Activated CD4-positive, alpha-beta T cell treated with anti-CD3 and anti-CD28 coated beads for 4 hours (primary cell): ENCODE measurements around the gene TSPAN14.
A peak's percentile ranks its signal among the peaks of the same experiment; 100 is the strongest.
"Not testable (repeated sequence)": the region's sequence is repeated elsewhere in the genome, so short reads cannot be mapped to it uniquely, and the experiment has no call there.

ENCODE experiments used
- DNase-seq, 2 donors: peaks; one replicate each; pipeline ENCODE4 v3.0.0-alpha.2; 2020

TSPAN14 gene

DNA sequence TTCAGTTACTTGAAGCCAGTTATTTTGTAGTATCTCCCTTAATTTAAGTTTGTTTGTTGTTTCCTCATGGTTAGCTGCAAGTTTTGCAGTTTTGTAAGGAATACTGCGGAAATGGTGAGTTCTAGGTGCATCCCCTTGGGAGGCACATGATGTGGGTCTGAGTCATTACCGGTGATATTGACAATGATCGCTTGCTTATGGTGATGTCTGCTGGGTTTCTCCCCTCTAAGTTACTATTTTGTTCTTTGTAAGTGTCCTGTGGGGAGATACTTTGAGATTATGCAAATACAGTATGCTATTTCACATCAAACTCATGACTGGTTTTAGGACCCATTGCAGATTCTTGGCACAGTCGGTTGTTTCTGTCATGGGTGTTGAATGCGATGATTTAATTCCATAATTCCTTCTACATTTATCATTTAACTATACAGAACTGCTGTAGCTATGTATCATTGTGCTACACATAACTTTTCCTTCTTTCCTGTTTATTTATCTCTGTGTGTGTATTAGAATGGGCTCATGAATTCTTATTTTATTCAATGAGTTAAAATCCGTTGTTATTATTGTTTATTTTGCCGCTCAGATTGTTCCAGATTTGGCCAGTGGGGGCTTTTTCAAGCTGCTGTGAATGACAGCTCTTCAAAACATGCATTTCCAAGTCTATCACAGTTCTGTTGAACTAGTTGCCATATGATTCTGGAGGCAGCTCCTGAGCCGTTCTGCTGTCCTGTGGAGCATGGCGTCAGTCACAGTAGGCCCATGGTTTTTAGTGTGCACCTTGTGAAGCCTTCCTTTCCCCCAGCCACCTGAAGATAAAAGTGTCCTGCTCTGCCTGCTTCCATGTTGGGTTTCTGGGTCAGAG, 18.4 kb downstream of the TSPAN14 start:
- DNase-seq, result peak in 1 of 2 donors; percentile 43

GRCh38 chr10:80473096-80473657, 19.1 kb downstream of the TSPAN14 start:
- DNase-seq, result no peak

GRCh38 chr10:80473692-80474596, 19.8 kb downstream of the TSPAN14 start:
- no peak for DNase-seq

- DNase-seq, result no peak
Observed at GRCh38 chr10:80474597-80474910, 20.4 kb downstream of the TSPAN14 start.

GRCh38 chr10:80474941-80475340, 20.8 kb downstream of the TSPAN14 start:
- DNase-seq, result no peak

DNA sequence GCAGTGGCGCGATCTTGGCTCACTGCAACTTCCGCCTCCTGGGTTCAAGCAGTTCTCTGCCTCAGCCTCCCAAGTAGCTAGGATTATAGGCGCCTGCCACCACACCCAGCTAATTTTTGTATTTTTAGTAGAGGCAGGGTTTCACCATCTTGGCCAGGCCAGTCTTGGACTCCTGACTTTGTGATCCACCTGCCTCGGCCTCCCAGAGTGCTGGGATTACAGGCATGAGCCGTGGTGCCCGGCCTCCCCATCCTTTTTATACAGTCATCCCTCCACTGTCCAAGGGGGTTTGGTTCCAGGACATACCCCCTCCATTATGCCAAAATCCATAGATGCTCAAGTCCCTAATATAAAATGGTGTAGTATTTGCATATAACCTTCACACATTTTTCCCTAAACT, 21.5 kb downstream of the TSPAN14 start:
- DNase-seq, result not testable (repeated sequence)

DNA sequence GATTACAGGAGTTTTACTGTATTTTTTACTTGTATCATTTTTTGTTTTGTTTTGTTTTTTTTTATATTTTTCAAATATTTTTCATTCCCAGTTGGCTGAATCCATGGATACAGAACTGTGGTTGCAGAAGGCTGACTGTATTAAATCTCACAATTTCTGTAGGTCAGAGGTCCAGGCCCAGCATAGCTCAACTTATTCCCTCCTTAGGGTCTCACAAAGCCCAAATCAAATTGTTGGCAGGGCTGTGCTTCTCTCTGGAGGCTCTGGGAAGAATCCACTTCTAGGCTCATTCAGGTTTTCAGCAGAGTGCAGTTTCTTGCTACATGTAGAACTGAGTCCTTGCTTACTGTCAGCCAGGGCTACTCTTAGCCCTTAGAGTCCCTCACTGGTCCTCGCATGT, 22.6 kb downstream of the TSPAN14 start:
- no peak for DNase-seq

DNA sequence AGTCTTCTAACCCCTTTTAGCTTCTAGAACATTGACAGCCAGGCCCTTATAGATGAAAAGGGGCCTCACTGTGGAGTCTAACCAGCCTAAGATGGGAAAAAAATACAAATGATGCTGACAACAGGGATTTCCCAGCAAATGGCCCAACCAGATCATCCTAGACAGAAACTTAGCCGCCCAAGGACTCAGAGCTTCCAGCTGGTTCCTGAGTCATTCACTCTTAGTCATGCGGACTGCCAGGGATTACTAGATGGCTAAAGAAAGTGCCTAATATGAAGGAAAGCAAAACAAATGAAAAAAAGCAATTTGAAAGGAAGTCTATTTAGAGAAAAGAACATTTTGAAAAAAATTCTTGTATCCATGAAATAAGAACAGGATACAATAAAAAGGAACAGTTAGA, 23.7 kb downstream of the TSPAN14 start:
- no peak for DNase-seq

- DNase-seq, result not testable (repeated sequence)
Observed at GRCh38 chr10:80480373-80480772, 26.3 kb downstream of the TSPAN14 start.

GRCh38 chr10:80480852-80481251, 26.7 kb downstream of the TSPAN14 start:
- no peak for DNase-seq

- no peak for DNase-seq
Observed at GRCh38 chr10:80484243-80484642, 30.1 kb downstream of the TSPAN14 start.

DNA sequence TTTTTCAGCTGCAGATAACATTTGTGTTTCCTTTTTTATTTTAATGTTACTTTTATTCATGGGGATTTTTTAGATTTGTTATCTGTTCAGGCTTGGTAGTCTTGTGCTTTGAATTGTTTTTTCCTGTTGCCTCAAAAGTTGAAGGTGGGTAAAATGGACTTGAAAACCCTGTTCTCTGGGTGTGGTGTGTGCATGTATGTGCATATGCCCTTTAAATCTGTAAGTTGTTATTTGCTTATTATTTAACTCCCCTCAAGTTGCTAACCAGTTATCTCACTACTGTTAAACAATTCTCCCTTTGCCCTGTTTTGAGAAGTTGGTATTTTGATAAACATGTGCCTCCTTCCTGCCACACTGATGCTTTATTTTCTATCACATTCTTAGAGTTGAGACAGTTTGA, 30.6 kb downstream of the TSPAN14 start:
- no peak for DNase-seq

DNA sequence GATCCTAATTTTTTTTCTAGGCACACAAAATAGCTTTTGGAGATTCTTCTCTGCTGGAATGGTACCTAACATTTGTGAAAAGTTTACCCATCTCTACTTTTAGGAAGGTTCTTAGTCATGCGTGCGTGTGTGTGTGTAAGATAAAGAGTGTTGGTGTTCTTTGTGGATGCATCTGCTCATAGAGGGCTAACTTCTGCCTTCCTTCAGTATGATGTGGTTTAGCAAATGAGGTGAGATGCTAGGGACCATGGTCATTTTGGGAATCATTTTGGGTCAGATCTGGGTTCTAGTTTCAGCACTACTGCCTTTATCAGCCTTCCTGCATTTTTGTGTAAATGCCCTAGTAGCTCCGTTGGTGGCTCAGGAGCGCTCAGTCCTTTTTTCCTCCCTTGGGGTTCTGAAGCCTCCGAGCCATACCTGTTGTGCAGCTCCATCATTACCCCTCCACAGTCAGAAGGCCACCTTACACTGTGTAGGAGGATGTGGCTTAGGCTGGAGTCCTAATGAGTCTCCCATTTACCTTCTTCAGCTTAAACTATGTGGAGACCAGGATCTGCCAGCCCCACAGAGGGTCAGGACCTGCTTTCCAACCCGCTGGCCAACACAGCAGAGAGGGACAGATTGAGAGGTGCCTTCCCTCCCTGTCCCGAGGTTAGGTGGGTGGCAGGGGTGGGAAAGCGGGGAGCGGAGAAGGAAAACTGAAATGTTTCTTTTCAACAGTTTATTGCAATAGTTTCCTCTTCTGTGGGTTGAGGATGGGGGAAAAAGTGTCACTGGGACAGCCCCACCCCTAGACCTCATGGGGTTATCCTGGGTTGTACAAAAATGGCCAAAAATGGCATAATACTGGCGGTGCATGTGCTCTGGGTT, 31.2 kb downstream of the TSPAN14 start:
- no peak for DNase-seq

- DNase-seq, result no peak
Observed at GRCh38 chr10:80485946-80486764, 32.0 kb downstream of the TSPAN14 start.

- no peak for DNase-seq
Observed at GRCh38 chr10:80486785-80487420, 32.8 kb downstream of the TSPAN14 start.

DNA sequence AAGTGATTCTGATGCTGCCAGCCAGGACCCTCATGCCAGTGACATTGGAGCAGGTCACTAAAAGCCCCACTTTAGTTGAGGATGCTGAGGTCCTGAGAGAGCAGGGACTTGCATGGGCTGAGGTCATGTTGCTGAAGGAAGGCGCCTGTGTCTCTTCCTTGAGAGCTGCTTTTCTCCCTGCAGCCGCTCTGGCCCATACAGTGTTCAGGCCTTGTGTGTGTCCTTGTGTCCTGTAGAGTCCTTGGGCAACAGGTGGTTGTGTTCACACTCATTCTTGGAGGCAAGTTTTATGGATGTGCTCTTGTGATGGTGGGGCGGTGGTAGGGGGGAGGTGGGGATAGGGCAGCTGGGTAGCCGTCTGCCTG, 33.3 kb downstream of the TSPAN14 start:
- no peak for DNase-seq

- peak; percentile 36 to 51 for DNase-seq
Observed at GRCh38 chr10:80487791-80488538, 33.9 kb downstream of the TSPAN14 start.

GRCh38 chr10:80488539-80489066, 34.5 kb downstream of the TSPAN14 start:
- no peak for DNase-seq

- no peak for DNase-seq
Observed at GRCh38 chr10:80489371-80490112, 35.4 kb downstream of the TSPAN14 start.
